WTC11 (cell line): ENCODE measurements around the gene SCRG1.

Source experiments
- CTCF ChIP-seq: fragments of 200-600 bp; IDR thresholded peaks from 2 replicates; pipeline ENCODE4 v1.8.0; 2022; ENCODE audit warnings: antibody characterized with exemption
- ESRRA ChIP-seq: sonication (generic); formaldehyde crosslinking; IDR thresholded peaks from 2 replicates; pipeline ENCODE4 v1.8.1; 2022; ENCODE audit warnings: mild to moderate bottlenecking, missing genetic modification reagents, borderline replicate concordance
- FOXJ3 ChIP-seq: sonication (generic); formaldehyde crosslinking; IDR thresholded peaks from 2 replicates; pipeline ENCODE4 v1.9.0; 2021; ENCODE audit warnings: missing genetic modification reagents, mild to moderate bottlenecking, borderline replicate concordance
- FOXP1 ChIP-seq: sonication (generic); formaldehyde crosslinking; IDR thresholded peaks from 2 replicates; pipeline ENCODE4 v1.8.0; 2022; ENCODE audit warnings: missing genetic modification reagents, mild to moderate bottlenecking, moderate library complexity, borderline replicate concordance
- KAT7 ChIP-seq: sonication (generic); formaldehyde crosslinking; IDR thresholded peaks from 2 replicates; pipeline ENCODE4 v1.8.1; 2023; ENCODE audit warnings: missing genetic modification reagents, mild to moderate bottlenecking, borderline replicate concordance
- NR3C1 ChIP-seq: sonication (generic); formaldehyde crosslinking; conservative IDR thresholded peaks from 2 replicates; pipeline ENCODE4 v1.8.1; 2023; ENCODE audit warnings: low read depth, mild to moderate bottlenecking, missing genetic modification reagents
- PRDM15 ChIP-seq: sonication (generic); formaldehyde crosslinking; IDR thresholded peaks from 2 replicates; pipeline ENCODE4 v1.8.0; 2022; ENCODE audit warnings: missing genetic modification reagents
- STAT6 ChIP-seq: sonication (generic); formaldehyde crosslinking; conservative IDR thresholded peaks from 2 replicates; pipeline ENCODE4 v1.8.1; 2023; ENCODE audit warnings: mild to moderate bottlenecking, low read depth, missing genetic modification reagents, moderate library complexity
- TCF7 ChIP-seq: sonication (generic); formaldehyde crosslinking; IDR thresholded peaks from 2 replicates; pipeline ENCODE4 v1.8.0; 2022; ENCODE audit warnings: mild to moderate bottlenecking, low read depth, missing genetic modification reagents, moderate library complexity
- TEAD4 ChIP-seq: sonication (generic); formaldehyde crosslinking; IDR thresholded peaks from 2 replicates; pipeline ENCODE4 v1.8.0; 2022; ENCODE audit warnings: mild to moderate bottlenecking, missing genetic modification reagents

GRCh38 chr4:173424899-173425805, 26.2 kb upstream of the SCRG1 start:
- TF ChIP-seq CTCF (no peak), FOXJ3 (CRISPR knock-in tag) (no peak), NR3C1 (CRISPR knock-in tag) (no peak), TCF7 (CRISPR knock-in tag) (no peak), STAT6 (CRISPR knock-in tag) (no peak), PRDM15 (CRISPR knock-in tag) (no peak), ESRRA (CRISPR knock-in tag) (no peak), FOXP1 (CRISPR knock-in tag) (no peak), TEAD4 (CRISPR knock-in tag) (no peak), KAT7 (CRISPR knock-in tag) (no peak)
